GM12874 (cell line): ENCODE results near the gene GGT6.

Source experiments
- CTCF ChIP-seq: IDR thresholded peaks from 2 replicates; pipeline ENCODE4 v1.5.1; 2011; ENCODE audit warnings: low read depth, mild to moderate bottlenecking, control low read depth, low read length, moderate library complexity; ENCODE audit not compliant: insufficient read depth

GGT6 gene

GRCh38 chr17:4583782-4584100 is 23.4 kb upstream of the GGT6 start:
- TF ChIP-seq CTCF: no peak

DNA sequence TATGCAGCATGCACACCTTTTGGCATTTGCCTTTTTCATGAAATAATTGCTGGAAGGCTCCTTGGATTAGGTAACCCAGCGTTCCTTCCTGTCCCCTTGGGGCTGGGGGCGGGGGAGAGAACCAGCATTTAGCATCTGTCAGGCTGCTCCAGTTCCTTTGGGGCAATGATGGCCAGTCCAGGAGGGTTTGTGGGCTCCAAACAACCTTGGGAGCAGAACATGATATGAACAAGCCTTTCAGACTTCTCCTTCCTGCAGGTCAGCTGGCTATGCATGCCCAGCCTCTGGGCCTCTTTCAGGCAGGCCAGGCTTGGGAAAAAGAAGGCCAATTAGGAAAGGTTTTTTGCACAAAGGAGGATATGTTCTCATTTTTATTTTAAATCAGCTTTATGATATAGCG is 22.8 kb upstream of the GGT6 start:
- no peak for TF ChIP-seq CTCF

GRCh38 chr17:4582691-4583090 is 22.3 kb upstream of the GGT6 start:
- TF ChIP-seq CTCF: no peak

DNA sequence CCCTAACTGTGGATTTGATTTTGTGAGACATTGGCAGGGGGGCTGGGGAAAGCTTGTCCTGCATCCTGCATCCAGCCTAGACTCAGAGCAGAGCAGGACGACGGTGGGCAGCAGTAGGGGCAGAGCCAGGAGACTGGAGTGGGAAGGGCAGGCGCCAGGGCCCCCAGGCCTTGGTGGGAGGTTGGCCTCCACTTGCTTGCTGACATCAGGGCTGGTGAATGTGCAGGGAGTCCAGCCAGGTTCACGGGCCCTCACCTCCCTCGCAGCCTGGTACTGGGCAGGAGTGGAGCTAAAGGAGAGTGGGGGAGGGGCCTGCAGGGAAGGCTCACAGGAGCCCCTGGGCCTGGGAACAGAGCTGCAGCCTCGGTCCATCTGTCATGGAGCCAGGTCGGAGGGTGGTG is 21.7 kb upstream of the GGT6 start:
- no peak for TF ChIP-seq CTCF

GRCh38 chr17:4580291-4580690 is 19.9 kb upstream of the GGT6 start:
- no peak for TF ChIP-seq CTCF

DNA sequence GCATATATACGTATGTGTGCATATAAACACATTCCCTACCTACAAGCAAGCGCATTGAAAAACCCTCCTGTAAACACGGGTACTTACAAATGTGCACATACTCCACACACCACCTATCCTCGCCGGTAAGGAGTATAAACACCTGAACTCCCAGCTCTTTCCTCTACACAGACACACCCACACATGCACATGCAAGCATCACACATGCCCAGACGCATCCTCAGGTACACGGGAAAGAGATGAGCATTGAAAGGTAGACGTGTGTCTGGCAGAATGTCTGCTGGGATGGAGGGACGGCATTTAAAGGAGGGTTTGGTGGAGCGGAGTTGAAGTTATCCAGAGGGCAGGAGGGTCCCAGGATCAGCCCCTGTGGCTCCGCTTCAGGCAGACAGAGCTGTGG is 19.3 kb upstream of the GGT6 start:
- no peak for TF ChIP-seq CTCF

- no peak for TF ChIP-seq CTCF
These were observed 17.1 kb upstream of the GGT6 start for GRCh38 chr17:4577386-4577993.

DNA sequence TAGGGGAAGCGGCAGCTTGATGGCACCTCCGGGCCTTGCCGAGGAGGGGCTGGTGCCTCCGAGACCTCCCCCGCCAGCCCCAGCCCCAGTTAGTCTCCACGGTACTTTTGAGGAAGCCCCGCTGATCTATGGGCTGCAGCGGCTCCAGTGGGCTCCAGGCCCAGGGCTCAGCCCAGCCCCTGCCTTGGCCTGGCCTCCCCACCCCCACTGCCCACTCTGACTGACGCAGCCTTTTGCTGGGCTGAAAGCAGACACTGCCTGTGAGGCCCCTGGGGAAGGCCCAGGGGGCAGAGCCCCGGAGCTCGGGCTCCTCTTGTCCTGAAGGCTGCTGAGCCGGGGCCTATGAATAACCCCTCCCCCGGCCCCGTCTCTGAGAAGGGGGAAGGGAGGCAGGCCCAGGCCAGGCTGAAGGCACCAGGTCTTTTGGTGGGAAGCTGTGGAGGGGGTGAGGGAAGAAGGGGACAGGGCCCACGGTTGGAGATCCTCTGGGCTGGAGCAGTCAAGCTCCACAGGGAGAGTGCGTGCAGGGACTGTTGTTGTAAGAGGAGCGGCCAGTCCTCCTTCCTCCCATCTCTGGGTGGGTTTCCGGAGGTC is 16.4 kb upstream of the GGT6 start:
- TF ChIP-seq CTCF: no peak
